HG02885 (cell line): ENCODE measurements around the gene ICA1.
A peak's percentile ranks its signal among the peaks of the same experiment; 100 is the strongest.

Experiments used
- ATAC-seq: cut with Tn5 transposase; IDR thresholded peaks from one replicate; pipeline ENCODE4 v1.9.1; 2021; ENCODE audit warnings: mild to moderate bottlenecking; ENCODE audit not compliant: unreplicated experiment, poor library complexity

The ICA1 gene

GRCh38 chr7:8168336-8168735 is 93.6 kb downstream of the ICA1 start:
- no peak for ATAC-seq

- ATAC-seq = peak; percentile 54
Measured at GRCh38 chr7:8165150-8165549, 96.8 kb downstream of the ICA1 start.

GRCh38 chr7:8162181-8162580 is 99.8 kb downstream of the ICA1 start:
- no peak for ATAC-seq

GRCh38 chr7:8161364-8161828 is 100.6 kb downstream of the ICA1 start:
- no peak for ATAC-seq

GRCh38 chr7:8160779-8161345 is 101.1 kb downstream of the ICA1 start:
- ATAC-seq = no peak

- ATAC-seq = no peak
Measured at GRCh38 chr7:8160250-8160649, 101.7 kb downstream of the ICA1 start.

- ATAC-seq = no peak
Measured at GRCh38 chr7:8159595-8159994, 102.4 kb downstream of the ICA1 start.

- ATAC-seq = no peak
Measured at GRCh38 chr7:8157296-8157695, 104.7 kb downstream of the ICA1 start.

GRCh38 chr7:8155836-8156235 is 106.1 kb downstream of the ICA1 start:
- no peak for ATAC-seq

- ATAC-seq = no peak
Measured at GRCh38 chr7:8154272-8154671, 107.7 kb downstream of the ICA1 start.

- no peak for ATAC-seq
Measured at GRCh38 chr7:8152489-8153192, 109.3 kb downstream of the ICA1 start.

GRCh38 chr7:8151161-8151725 is 110.7 kb downstream of the ICA1 start:
- ATAC-seq = no peak

- peak; percentile 71 for ATAC-seq
Measured at GRCh38 chr7:8149222-8149621, 112.7 kb downstream of the ICA1 start.

GRCh38 chr7:8147760-8148463 is 114.1 kb downstream of the ICA1 start:
- no peak for ATAC-seq

GRCh38 chr7:8146788-8147413 is 115.1 kb downstream of the ICA1 start:
- no peak for ATAC-seq

- no peak for ATAC-seq
Measured at GRCh38 chr7:8146106-8146787, 115.7 kb downstream of the ICA1 start.

GRCh38 chr7:8144856-8145255 is 117.1 kb downstream of the ICA1 start:
- no peak for ATAC-seq

- peak; percentile 79 for ATAC-seq
Measured at GRCh38 chr7:8143151-8143874, 118.7 kb downstream of the ICA1 start.

- ATAC-seq = no peak
Measured at GRCh38 chr7:8142477-8142876, 119.5 kb downstream of the ICA1 start.

- no peak for ATAC-seq
Measured at GRCh38 chr7:8141070-8141469, 120.9 kb downstream of the ICA1 start.
